ENCODE data around the gene SELENOK.

Gene SELENOK

DNA sequence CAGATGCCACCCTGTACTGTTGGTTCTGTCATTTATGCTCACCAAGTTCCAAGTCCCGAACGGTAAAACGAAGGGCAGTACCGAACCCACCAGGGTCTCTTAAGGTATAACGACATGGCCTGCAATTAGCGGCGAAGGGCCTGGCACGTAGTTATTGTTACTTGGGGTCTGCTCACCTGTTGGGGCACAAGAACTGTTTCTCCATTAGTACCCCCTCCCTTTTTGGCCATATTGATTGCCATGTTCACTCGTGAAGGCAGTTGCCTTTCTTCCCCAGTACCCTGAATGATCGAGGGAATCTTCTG lies 44.9 kb downstream of the SELENOK start:
- Mint-ChIP-seq H3K4me3 (peak overlapping the region; percentile 75), H3K9me3 (no peaks in the 10 kb centered on the region), H3K36me3 (ENCODE audit: low read depth) (no peaks in the 10 kb centered on the region), H3K4me1 (peaks cover 24% of the 10 kb centered on the region), H3K27me3 (ENCODE audit: low read depth, poor library complexity) (peaks cover 50% of the 10 kb centered on the region), H3K27ac (no peak overlapping the region)
- DNase-seq, result no peak
- TF ChIP-seq, protein P1, sequence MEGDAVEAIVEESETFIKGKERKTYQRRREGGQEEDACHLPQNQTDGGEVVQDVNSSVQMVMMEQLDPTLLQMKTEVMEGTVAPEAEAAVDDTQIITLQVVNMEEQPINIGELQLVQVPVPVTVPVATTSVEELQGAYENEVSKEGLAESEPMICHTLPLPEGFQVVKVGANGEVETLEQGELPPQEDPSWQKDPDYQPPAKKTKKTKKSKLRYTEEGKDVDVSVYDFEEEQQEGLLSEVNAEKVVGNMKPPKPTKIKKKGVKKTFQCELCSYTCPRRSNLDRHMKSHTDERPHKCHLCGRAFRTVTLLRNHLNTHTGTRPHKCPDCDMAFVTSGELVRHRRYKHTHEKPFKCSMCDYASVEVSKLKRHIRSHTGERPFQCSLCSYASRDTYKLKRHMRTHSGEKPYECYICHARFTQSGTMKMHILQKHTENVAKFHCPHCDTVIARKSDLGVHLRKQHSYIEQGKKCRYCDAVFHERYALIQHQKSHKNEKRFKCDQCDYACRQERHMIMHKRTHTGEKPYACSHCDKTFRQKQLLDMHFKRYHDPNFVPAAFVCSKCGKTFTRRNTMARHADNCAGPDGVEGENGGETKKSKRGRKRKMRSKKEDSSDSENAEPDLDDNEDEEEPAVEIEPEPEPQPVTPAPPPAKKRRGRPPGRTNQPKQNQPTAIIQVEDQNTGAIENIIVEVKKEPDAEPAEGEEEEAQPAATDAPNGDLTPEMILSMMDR (IDR thresholded peaks at IDR 0.05), result no peak

DNA sequence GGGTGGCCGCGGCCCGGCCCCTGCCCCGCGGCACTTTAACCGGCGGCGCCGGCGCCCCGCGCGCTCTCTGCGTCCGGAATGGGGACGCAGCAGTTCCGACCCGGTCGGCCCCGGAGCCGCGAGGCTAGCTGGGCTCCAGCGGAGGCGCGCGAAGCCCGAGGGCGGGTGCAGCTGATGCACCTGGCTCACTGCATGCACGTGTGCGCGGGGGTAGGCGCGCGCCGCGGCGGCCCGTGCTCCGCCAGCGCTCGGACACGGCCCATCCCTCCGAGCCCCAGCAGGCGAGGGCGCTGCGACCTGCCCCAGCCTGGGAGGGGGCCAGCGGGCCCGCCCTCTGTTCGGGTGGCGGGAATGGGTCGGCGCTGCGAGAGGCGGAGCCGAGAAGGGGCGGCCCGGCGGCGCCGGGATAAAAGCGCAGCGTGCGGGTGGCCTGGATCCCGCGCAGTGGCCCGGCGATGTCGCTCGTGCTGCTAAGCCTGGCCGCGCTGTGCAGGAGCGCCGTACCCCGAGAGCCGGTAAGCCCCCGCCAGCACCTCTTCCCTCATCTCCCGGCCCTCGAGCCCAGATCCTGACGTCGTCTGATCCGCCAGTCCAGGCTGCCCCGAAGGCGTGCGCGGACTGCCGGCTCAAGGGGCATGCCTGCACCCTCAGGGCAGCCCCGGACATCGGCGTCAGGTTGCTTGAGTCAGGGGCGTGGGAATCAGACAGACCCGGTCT lies 45.4 kb downstream of the SELENOK start, which contains the start of the genes CHDH and IL17RB:
CHDH (minus strand) TSS at position 286 of the 717 bp plus-strand sequence. CDS start 22,411 bp downstream, outside the sequence.
IL17RB (plus strand) TSS at position 435 of the 717 bp plus-strand sequence; CDS start at position 456, 21 bp downstream.
- Mint-ChIP-seq H3K9me3 (no peaks in the 10 kb centered on the region), H3K4me1 (peaks cover 24% of the 10 kb centered on the region), H3K27ac (no peak within 1 kb of the TSS), H3K36me3 (ENCODE audit: low read depth) (no peaks in the 10 kb centered on the region), H3K27me3 (ENCODE audit: low read depth, poor library complexity) (peaks cover 50% of the 10 kb centered on the region), H3K4me3 (peak within 1 kb of the TSS; percentile 81)
- TF ChIP-seq, protein P1 (IDR thresholded peaks at IDR 0.05), result no peak
- DNase-seq, result peak; percentile 74

DNA sequence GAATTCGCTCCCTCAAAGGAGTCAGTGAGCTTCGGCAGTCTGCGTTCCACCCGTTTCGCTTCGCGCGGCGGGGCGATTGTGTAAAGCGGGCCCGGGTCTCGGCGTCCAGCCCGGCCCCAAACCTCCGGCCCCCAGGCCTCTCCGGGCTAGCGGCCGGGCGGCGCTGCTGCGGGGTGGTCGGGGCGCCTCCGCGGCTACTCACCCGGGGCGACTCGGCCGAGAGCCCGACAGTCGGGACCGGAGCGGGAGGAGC lies 45.9 kb downstream of the SELENOK start:
- DNase-seq, result peak; percentile 60
- peaks cover 24% of the 10 kb centered on the region for H3K4me1 Mint-ChIP-seq
- TF ChIP-seq, protein P1 (IDR thresholded peaks at IDR 0.05), result no peak
- no peaks in the 10 kb centered on the region for H3K36me3 Mint-ChIP-seq (ENCODE audit: low read depth)
- peak overlapping the region; percentile 81 for H3K4me3 Mint-ChIP-seq
- H3K27me3 Mint-ChIP-seq (ENCODE audit: low read depth, poor library complexity), result peaks cover 50% of the 10 kb centered on the region
- no peak overlapping the region for H3K27ac Mint-ChIP-seq
- H3K9me3 Mint-ChIP-seq, result no peaks in the 10 kb centered on the region

DNA sequence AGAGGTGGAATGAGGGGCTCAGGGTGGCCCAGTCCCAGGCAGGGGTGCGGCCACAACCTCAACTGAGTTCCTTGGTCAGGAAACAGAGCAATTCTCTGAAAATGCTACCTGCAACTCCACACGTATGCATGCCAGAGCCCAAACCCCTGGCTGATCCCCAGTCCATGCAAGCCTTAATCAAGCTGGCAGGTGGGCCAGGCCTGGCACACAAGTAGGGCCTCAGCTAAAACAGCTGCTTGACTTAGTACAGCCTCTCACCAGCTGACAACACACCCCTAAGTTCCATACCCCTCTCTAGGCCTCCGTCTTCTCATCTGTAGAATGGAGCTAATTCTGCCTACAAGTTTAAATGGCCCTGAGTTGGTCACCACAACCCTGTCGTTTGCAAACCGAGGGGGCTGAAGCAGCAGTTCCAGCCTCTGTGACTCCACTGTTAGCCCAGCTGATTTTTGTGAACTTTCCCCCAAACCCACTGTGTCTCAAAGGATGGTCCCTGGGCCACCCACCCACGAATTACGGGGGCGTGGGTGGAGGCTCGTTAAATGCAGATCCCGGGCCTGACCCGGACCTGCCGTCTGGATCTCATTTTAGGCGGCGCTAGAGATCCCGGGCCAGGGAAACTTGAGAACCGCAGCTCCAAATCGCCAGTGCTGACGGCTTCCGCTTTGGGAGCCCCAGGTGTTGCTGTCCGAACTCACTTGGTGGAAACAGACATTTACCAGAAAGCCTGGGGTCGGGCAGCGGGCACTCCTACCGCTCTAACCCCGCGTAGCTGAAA lies 46.4 kb downstream of the SELENOK start:
- Mint-ChIP-seq H3K36me3 (ENCODE audit: low read depth) (no peaks in the 10 kb centered on the region), H3K4me1 (peaks cover 24% of the 10 kb centered on the region), H3K9me3 (no peaks in the 10 kb centered on the region), H3K27ac (no peak overlapping the region), H3K27me3 (ENCODE audit: low read depth, poor library complexity) (peaks cover 50% of the 10 kb centered on the region), H3K4me3 (peak overlapping the region; percentile 81)
- TF ChIP-seq, protein P1 (IDR thresholded peaks at IDR 0.05), result no peak
- DNase-seq, result no peak

DNA sequence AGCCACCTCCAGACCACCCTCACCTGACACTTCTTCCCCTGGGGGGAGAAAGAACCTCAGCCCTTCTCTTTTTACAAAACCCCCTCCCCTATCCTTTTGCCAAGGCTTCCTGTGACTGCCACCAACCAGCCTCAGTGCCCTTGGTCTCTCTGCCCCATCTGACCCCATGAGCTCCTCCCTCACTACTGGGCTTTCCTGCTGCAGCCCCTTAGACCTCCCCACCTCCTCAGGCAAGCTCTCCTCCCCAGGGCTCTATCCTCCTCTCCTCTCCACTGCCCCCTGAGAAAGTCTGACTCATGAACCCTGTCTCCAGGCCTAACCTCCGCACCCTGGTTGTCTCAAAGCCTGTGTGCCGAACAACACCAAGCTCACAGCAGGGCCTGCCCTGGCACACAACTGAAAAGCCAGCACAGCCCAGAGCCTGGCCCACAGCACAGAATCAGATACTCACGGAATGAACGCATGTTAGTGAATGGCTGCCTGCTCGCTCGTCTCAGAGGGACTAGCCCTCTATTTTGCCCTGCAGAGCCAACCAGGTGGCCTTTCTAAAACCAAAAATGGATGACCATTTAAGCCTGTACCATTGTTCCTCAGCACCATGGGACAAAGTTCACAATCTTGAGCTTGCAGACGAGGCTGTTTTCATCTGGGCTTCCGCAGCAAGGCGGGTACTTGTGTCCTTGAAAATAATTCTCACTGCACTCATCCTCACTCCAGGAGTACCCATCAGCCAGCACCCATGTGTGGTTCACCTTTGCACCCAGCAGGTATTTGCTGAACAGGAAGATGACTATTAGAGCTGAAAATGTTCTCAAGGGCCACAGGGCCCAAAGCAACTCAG lies 47.2 kb downstream of the SELENOK start:
- Mint-ChIP-seq H3K27ac (no peak overlapping the region), H3K27me3 (ENCODE audit: low read depth, poor library complexity) (peaks cover 47% of the 10 kb centered on the region), H3K4me1 (peaks cover 24% of the 10 kb centered on the region), H3K36me3 (ENCODE audit: low read depth) (no peaks in the 10 kb centered on the region), H3K4me3 (peak overlapping the region; percentile 59), H3K9me3 (no peaks in the 10 kb centered on the region)
- no peak for DNase-seq
- TF ChIP-seq, protein P1 (IDR thresholded peaks at IDR 0.05), result no peak

Measured in nephron progenitor cell (in vitro differentiated cells).